HEK293 (cell line): ENCODE measurements around the gene NTN5.

Experiments
- BCL11A ChIP-seq: fragments of 450-650 bp; formaldehyde crosslinking; IDR thresholded peaks from 2 replicates; pipeline ENCODE4 v1.5.1; 2016; ENCODE audit warnings: low read depth, missing biosample characterization, missing genetic modification characterization
- EGR2 ChIP-seq: fragments of 450-650 bp; formaldehyde crosslinking; IDR thresholded peaks from 2 replicates; pipeline ENCODE4 v1.5.1; 2016; ENCODE audit warnings: low read depth, missing biosample characterization, missing genetic modification characterization
- GLIS1 ChIP-seq: fragments of 450-650 bp; formaldehyde crosslinking; IDR thresholded peaks from 2 replicates; pipeline ENCODE4 v1.5.1; 2016; ENCODE audit warnings: missing biosample characterization, missing genetic modification characterization
- KLF16 ChIP-seq: fragments of 450-650 bp; formaldehyde crosslinking; IDR thresholded peaks from 2 replicates; pipeline ENCODE4 v1.5.1; 2017; ENCODE audit warnings: missing biosample characterization, missing genetic modification characterization
- SP3 ChIP-seq: fragments of 450-650 bp; formaldehyde crosslinking; IDR thresholded peaks from 2 replicates; pipeline ENCODE4 v1.5.1; 2016; ENCODE audit warnings: missing biosample characterization, missing genetic modification characterization
- ZBTB17 ChIP-seq: fragments of 450-650 bp; formaldehyde crosslinking; IDR thresholded peaks from 2 replicates; pipeline ENCODE4 v1.5.1; 2016; ENCODE audit warnings: missing biosample characterization, missing genetic modification characterization
- ZBTB8A ChIP-seq: fragments of 450-650 bp; formaldehyde crosslinking; IDR thresholded peaks from 2 replicates; pipeline ENCODE4 v1.5.1; 2016; ENCODE audit warnings: missing biosample characterization, missing genetic modification characterization
- ZIC2 ChIP-seq: fragments of 450-650 bp; formaldehyde crosslinking; IDR thresholded peaks from 2 replicates; pipeline ENCODE4 v1.5.1; 2016; ENCODE audit warnings: missing biosample characterization, missing genetic modification characterization
- ZNF311 ChIP-seq: fragments of 450-650 bp; formaldehyde crosslinking; IDR thresholded peaks from 2 replicates; pipeline ENCODE4 v1.5.1; 2017; ENCODE audit warnings: missing biosample characterization, missing genetic modification characterization, borderline replicate concordance
- ZNF335 ChIP-seq: fragments of 450-650 bp; formaldehyde crosslinking; conservative IDR thresholded peaks from 2 replicates; pipeline ENCODE4 v1.5.1; 2016; ENCODE audit warnings: missing biosample characterization, missing genetic modification characterization
- ZNF350 ChIP-seq: fragments of 450-650 bp; formaldehyde crosslinking; IDR thresholded peaks from 2 replicates; pipeline ENCODE4 v1.5.0; 2017; ENCODE audit warnings: missing biosample characterization, mild to moderate bottlenecking, missing genetic modification characterization
- ZNF37A ChIP-seq: fragments of 450-650 bp; IDR thresholded peaks from 2 replicates; pipeline ENCODE4 v1.5.1; 2018; ENCODE audit warnings: missing biosample characterization, missing genetic modification characterization
- ZNF423 ChIP-seq: fragments of 450-650 bp; formaldehyde crosslinking; IDR thresholded peaks from 2 replicates; pipeline ENCODE4 v1.5.1; 2016; ENCODE audit warnings: missing biosample characterization, missing genetic modification characterization
- ZXDB ChIP-seq: fragments of 450-650 bp; formaldehyde crosslinking; IDR thresholded peaks from 2 replicates; pipeline ENCODE4 v1.5.1; 2016; ENCODE audit warnings: missing biosample characterization, missing genetic modification characterization
- TF ChIP-seq, protein P1 (sequence below): fragments of 450-650 bp; formaldehyde crosslinking; IDR thresholded peaks from 2 replicates; pipeline ENCODE4 v1.5.1; 2017; ENCODE audit warnings: missing biosample characterization, missing genetic modification characterization
- TF ChIP-seq, protein P2 (sequence below): fragments of 450-650 bp; formaldehyde crosslinking; IDR thresholded peaks from 2 replicates; pipeline ENCODE4 v1.5.1; 2016; ENCODE audit warnings: missing biosample characterization, missing genetic modification characterization
- TF ChIP-seq, protein P3 (sequence below): fragments of 450-650 bp; formaldehyde crosslinking; IDR thresholded peaks from 2 replicates; pipeline ENCODE4 v1.5.1; 2016; ENCODE audit warnings: missing biosample characterization, missing genetic modification characterization
- TF ChIP-seq, protein P4 (sequence below): fragments of 450-650 bp; formaldehyde crosslinking; IDR thresholded peaks from 2 replicates; pipeline ENCODE4 v1.5.1; 2016; ENCODE audit warnings: missing biosample characterization, missing genetic modification characterization
- TF ChIP-seq, protein P5 (sequence below): fragments of 450-650 bp; formaldehyde crosslinking; IDR thresholded peaks from 2 replicates; pipeline ENCODE4 v1.5.1; 2016; ENCODE audit warnings: missing biosample characterization, missing genetic modification characterization
- TF ChIP-seq, protein P6 (sequence below): fragments of 450-650 bp; IDR thresholded peaks from 2 replicates; pipeline ENCODE4 v1.5.1; 2018; ENCODE audit warnings: missing biosample characterization, mild to moderate bottlenecking, missing genetic modification characterization
- TF ChIP-seq, protein P7 (sequence below): fragments of 450-650 bp; formaldehyde crosslinking; IDR thresholded peaks from 2 replicates; pipeline ENCODE4 v1.5.1; 2016; ENCODE audit warnings: missing biosample characterization, missing genetic modification characterization

Gene NTN5

DNA sequence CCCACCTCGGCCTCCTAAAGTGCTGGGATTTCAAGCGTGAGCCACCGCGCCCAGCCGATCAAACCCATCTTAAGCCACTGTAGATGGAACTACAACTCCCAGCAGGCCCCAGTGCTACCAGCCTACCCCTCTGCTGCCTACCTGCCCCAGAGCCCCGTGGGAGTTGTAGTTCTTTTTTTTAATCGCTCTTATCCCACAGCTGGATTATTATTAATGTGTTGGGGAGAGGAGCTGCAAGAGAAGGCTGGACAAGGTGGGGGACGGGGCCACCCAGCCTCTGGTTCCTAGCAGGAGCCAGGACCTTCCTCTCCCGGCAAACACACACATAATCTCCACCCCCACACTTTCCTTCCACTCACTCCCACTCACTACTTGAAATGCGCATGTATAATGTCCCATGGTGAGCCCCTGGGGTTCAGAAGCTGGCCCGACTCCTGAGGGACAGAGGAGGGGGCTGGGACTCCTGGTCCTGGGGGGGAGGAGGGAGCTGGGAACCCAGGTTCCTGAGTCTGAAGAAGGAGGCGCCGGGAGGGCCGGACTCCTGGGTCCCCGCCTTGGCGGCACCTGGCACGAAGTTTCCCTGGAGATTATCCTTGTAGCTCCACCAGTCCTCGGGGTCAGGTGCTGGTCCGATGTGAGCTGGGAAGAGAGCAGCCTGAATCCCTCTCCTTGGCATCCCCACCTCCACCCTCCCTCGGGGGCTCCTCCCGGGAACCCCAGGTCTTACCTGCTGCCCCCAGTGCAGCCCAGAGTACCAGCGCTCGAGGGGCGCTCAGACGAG lies 27.8 kb downstream of the NTN5 start (continued):
- TF ChIP-seq, protein P1, sequence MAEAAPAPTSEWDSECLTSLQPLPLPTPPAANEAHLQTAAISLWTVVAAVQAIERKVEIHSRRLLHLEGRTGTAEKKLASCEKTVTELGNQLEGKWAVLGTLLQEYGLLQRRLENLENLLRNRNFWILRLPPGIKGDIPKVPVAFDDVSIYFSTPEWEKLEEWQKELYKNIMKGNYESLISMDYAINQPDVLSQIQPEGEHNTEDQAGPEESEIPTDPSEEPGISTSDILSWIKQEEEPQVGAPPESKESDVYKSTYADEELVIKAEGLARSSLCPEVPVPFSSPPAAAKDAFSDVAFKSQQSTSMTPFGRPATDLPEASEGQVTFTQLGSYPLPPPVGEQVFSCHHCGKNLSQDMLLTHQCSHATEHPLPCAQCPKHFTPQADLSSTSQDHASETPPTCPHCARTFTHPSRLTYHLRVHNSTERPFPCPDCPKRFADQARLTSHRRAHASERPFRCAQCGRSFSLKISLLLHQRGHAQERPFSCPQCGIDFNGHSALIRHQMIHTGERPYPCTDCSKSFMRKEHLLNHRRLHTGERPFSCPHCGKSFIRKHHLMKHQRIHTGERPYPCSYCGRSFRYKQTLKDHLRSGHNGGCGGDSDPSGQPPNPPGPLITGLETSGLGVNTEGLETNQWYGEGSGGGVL (tag by site-specific recombination), result peak; percentile 82
- TF ChIP-seq SP3 (tag by site-specific recombination) (peak; percentile 74), ZNF37A (tag by site-specific recombination) (no peak), GLIS1 (tag by site-specific recombination) (peak; percentile 72), BCL11A (tag by site-specific recombination) (peak; percentile 25; the same call in 1 of the 2 replicates), EGR2 (tag by site-specific recombination) (peak; percentile 83), ZNF350 (tag by site-specific recombination) (no peak), ZBTB8A (tag by site-specific recombination) (no peak), ZIC2 (tag by site-specific recombination) (peak; percentile 68), ZNF335 (tag by site-specific recombination) (peak; percentile 89), ZNF311 (no peak), KLF16 (tag by site-specific recombination) (no peak), ZXDB (tag by site-specific recombination) (0 out of 2 replicates have a peak, but pooled peaks have one; percentile 59), ZNF423 (tag by site-specific recombination) (0 out of 2 replicates have a peak, but pooled peaks have one; percentile 8), ZBTB17 (tag by site-specific recombination) (peak; percentile 92)
- TF ChIP-seq, protein P2, sequence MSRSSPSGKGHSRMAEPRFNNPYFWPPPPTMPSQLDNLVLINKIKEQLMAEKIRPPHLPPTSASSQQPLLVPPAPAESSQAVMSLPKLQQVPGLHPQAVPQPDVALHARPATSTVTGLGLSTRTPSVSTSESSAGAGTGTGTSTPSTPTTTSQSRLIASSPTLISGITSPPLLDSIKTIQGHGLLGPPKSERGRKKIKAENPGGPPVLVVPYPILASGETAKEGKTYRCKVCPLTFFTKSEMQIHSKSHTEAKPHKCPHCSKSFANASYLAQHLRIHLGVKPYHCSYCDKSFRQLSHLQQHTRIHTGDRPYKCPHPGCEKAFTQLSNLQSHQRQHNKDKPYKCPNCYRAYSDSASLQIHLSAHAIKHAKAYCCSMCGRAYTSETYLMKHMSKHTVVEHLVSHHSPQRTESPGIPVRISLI (tag by site-specific recombination), result peak; percentile 42; the same call in 1 of the 2 replicates
- TF ChIP-seq, protein P3, sequence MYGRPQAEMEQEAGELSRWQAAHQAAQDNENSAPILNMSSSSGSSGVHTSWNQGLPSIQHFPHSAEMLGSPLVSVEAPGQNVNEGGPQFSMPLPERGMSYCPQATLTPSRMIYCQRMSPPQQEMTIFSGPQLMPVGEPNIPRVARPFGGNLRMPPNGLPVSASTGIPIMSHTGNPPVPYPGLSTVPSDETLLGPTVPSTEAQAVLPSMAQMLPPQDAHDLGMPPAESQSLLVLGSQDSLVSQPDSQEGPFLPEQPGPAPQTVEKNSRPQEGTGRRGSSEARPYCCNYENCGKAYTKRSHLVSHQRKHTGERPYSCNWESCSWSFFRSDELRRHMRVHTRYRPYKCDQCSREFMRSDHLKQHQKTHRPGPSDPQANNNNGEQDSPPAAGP (tag by site-specific recombination), result no peak
- TF ChIP-seq, protein P4, sequence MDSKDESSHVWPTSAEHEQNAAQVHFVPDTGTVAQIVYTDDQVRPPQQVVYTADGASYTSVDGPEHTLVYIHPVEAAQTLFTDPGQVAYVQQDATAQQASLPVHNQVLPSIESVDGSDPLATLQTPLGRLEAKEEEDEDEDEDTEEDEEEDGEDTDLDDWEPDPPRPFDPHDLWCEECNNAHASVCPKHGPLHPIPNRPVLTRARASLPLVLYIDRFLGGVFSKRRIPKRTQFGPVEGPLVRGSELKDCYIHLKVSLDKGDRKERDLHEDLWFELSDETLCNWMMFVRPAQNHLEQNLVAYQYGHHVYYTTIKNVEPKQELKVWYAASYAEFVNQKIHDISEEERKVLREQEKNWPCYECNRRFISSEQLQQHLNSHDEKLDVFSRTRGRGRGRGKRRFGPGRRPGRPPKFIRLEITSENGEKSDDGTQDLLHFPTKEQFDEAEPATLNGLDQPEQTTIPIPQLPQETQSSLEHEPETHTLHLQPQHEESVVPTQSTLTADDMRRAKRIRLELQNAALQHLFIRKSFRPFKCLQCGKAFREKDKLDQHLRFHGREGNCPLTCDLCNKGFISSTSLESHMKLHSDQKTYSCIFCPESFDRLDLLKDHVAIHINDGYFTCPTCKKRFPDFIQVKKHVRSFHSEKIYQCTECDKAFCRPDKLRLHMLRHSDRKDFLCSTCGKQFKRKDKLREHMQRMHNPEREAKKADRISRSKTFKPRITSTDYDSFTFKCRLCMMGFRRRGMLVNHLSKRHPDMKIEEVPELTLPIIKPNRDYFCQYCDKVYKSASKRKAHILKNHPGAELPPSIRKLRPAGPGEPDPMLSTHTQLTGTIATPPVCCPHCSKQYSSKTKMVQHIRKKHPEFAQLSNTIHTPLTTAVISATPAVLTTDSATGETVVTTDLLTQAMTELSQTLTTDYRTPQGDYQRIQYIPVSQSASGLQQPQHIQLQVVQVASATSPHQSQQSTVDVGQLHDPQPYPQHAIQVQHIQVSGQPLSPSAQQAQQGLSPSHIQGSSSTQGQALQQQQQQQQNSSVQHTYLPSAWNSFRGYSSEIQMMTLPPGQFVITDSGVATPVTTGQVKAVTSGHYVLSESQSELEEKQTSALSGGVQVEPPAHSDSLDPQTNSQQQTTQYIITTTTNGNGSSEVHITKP (tag by site-specific recombination), result peak; percentile 45; the same call in 1 of the 2 replicates
- TF ChIP-seq, protein P5, sequence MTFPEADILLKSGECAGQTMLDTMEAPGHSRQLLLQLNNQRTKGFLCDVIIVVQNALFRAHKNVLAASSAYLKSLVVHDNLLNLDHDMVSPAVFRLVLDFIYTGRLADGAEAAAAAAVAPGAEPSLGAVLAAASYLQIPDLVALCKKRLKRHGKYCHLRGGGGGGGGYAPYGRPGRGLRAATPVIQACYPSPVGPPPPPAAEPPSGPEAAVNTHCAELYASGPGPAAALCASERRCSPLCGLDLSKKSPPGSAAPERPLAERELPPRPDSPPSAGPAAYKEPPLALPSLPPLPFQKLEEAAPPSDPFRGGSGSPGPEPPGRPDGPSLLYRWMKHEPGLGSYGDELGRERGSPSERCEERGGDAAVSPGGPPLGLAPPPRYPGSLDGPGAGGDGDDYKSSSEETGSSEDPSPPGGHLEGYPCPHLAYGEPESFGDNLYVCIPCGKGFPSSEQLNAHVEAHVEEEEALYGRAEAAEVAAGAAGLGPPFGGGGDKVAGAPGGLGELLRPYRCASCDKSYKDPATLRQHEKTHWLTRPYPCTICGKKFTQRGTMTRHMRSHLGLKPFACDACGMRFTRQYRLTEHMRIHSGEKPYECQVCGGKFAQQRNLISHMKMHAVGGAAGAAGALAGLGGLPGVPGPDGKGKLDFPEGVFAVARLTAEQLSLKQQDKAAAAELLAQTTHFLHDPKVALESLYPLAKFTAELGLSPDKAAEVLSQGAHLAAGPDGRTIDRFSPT (tag by site-specific recombination), result peak; percentile 42; the same call in 1 of the 2 replicates
- TF ChIP-seq, protein P6, sequence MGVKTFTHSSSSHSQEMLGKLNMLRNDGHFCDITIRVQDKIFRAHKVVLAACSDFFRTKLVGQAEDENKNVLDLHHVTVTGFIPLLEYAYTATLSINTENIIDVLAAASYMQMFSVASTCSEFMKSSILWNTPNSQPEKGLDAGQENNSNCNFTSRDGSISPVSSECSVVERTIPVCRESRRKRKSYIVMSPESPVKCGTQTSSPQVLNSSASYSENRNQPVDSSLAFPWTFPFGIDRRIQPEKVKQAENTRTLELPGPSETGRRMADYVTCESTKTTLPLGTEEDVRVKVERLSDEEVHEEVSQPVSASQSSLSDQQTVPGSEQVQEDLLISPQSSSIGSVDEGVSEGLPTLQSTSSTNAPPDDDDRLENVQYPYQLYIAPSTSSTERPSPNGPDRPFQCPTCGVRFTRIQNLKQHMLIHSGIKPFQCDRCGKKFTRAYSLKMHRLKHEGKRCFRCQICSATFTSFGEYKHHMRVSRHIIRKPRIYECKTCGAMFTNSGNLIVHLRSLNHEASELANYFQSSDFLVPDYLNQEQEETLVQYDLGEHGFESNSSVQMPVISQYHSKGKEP (tag by site-specific recombination), result 0 out of 2 replicates have a peak, but pooled peaks have one; percentile 50
- TF ChIP-seq, protein P7, sequence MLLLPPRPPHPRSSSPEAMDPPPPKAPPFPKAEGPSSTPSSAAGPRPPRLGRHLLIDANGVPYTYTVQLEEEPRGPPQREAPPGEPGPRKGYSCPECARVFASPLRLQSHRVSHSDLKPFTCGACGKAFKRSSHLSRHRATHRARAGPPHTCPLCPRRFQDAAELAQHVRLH (tag by site-specific recombination), result peak; percentile 99
